ENCODE results near the gene PCNX1.
A peak's percentile ranks its signal among the peaks of the same experiment; 100 is the strongest.

The PCNX1 gene

DNA sequence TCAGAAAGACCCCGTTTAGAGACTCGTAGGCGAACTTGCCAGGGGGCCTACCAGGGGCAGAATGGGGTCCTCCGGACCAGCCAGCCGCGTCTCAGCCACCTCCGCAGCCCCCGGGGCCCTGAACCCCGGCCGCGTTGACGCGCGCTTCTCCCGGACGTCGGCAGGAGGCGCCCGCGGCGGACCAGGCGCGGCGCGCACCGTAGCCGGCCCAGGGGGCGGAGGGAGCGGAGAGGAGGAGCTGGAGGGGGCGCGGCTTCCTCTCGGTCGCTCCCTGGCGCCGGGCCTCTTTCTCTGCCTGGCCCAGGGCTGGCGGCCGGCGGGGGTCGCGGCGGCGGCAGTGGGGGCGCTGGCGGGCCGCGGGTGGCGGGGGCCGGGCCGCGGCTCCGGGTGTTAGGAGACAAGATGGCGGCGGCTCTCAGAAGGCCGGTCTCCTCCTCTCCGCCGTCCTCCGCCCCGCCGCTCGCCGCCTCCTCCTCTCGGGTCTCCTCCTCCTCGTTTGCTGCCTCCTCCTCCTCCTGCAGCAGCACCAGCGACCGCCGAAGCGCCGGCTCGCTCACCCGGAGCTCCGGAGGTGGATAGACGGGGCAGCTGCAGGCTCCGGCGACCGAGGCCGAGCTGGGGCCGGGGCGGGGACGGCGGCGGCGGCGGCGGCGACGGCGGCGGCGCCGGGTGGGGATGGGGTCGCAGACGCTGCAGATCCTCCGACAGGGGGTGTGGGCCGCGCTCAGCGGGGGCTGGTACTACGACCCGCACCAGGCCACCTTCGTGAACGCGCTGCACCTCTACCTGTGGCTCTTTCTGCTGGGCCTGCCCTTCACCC lies at the start of gene PCNX1 (continued):
- TF ChIP-seq ZNF513 (tag by site-specific recombination; IDR thresholded peaks at IDR 0.05) (peak; percentile 18; the same call in 1 of the 2 replicates), PBX3 (CRISPR knock-in tag; IDR thresholded peaks at IDR 0.05) (no peak), ZNF341 (tag by site-specific recombination; IDR thresholded peaks at IDR 0.05; ENCODE audit: low read depth) (no peak), GLI4 (tag by site-specific recombination; IDR thresholded peaks at IDR 0.05) (no peak), ZNF239 (tag by site-specific recombination; IDR thresholded peaks at IDR 0.05) (no peak), ZFP37 (tag by site-specific recombination; IDR thresholded peaks at IDR 0.05) (no peak), ZNF169 (tag by site-specific recombination; IDR thresholded peaks at IDR 0.05) (no peak), KLF10 (tag by site-specific recombination; IDR thresholded peaks at IDR 0.05) (peak; percentile 64; the same call in 1 of the 2 replicates), ZNF354C (tag by site-specific recombination; IDR thresholded peaks at IDR 0.05; ENCODE audit: borderline replicate concordance, low read depth) (no peak), ZNF555 (tag by site-specific recombination; conservative IDR thresholded peaks at IDR 0.05) (no peak), ZNF747 (tag by site-specific recombination; IDR thresholded peaks at IDR 0.05) (no peak), KLF1 (tag by site-specific recombination; IDR thresholded peaks at IDR 0.05) (no peak), PRDM2 (tag by site-specific recombination; IDR thresholded peaks at IDR 0.05; ENCODE audit: borderline replicate concordance) (no peak), ZNF37A (tag by site-specific recombination; IDR thresholded peaks at IDR 0.05) (no peak), BCL11A (tag by site-specific recombination; IDR thresholded peaks at IDR 0.05; ENCODE audit: low read depth) (no peak), ZNF544 (tag by site-specific recombination; IDR thresholded peaks at IDR 0.05) (no peak), KLF16 (tag by site-specific recombination; IDR thresholded peaks at IDR 0.05) (no peak), ZBTB44 (tag by site-specific recombination; IDR thresholded peaks at IDR 0.05) (no peak), WT1 (tag by site-specific recombination; IDR thresholded peaks at IDR 0.05) (no peak), ZNF366 (tag by site-specific recombination; conservative IDR thresholded peaks at IDR 0.05) (no peak), ZNF830 (tag by site-specific recombination; IDR thresholded peaks at IDR 0.05; ENCODE audit: low read depth) (no peak), ZBTB20 (tag by site-specific recombination; IDR thresholded peaks at IDR 0.05) (peak; percentile 72; the same call in 1 of the 2 replicates)
- TF ChIP-seq, protein P1, sequence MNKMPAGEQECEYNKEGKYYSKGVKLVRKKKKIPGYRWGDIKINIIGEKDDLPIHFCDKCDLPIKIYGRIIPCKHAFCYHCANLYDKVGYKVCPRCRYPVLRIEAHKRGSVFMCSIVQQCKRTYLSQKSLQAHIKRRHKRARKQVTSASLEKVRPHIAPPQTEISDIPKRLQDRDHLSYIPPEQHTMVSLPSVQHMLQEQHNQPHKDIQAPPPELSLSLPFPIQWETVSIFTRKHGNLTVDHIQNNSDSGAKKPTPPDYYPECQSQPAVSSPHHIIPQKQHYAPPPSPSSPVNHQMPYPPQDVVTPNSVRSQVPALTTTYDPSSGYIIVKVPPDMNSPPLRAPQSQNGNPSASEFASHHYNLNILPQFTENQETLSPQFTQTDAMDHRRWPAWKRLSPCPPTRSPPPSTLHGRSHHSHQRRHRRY (tag by site-specific recombination; IDR thresholded peaks at IDR 0.05), result no peak
- TF ChIP-seq, protein P2, sequence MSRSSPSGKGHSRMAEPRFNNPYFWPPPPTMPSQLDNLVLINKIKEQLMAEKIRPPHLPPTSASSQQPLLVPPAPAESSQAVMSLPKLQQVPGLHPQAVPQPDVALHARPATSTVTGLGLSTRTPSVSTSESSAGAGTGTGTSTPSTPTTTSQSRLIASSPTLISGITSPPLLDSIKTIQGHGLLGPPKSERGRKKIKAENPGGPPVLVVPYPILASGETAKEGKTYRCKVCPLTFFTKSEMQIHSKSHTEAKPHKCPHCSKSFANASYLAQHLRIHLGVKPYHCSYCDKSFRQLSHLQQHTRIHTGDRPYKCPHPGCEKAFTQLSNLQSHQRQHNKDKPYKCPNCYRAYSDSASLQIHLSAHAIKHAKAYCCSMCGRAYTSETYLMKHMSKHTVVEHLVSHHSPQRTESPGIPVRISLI (tag by site-specific recombination; IDR thresholded peaks at IDR 0.05), result no peak
- TF ChIP-seq, protein P3, sequence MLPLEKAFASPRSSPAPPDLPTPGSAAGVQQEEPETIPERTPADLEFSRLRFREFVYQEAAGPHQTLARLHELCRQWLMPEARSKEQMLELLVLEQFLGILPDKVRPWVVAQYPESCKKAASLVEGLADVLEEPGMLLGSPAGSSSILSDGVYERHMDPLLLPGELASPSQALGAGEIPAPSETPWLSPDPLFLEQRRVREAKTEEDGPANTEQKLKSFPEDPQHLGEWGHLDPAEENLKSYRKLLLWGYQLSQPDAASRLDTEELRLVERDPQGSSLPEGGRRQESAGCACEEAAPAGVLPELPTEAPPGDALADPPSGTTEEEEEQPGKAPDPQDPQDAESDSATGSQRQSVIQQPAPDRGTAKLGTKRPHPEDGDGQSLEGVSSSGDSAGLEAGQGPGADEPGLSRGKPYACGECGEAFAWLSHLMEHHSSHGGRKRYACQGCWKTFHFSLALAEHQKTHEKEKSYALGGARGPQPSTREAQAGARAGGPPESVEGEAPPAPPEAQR (tag by site-specific recombination; IDR thresholded peaks at IDR 0.05), result no peak

Data from HEK293 (cell line).